ENCODE results near the gene CD74. TPM values are rescaled to one million over a fixed set of nuclear protein-coding genes. Genes with fewer than 3 reads are reported as not detected.

Gene CD74
- total and polyA plus RNA-seq, 12 donors, result 120 to 2,270 (median 299) TPM

DNA sequence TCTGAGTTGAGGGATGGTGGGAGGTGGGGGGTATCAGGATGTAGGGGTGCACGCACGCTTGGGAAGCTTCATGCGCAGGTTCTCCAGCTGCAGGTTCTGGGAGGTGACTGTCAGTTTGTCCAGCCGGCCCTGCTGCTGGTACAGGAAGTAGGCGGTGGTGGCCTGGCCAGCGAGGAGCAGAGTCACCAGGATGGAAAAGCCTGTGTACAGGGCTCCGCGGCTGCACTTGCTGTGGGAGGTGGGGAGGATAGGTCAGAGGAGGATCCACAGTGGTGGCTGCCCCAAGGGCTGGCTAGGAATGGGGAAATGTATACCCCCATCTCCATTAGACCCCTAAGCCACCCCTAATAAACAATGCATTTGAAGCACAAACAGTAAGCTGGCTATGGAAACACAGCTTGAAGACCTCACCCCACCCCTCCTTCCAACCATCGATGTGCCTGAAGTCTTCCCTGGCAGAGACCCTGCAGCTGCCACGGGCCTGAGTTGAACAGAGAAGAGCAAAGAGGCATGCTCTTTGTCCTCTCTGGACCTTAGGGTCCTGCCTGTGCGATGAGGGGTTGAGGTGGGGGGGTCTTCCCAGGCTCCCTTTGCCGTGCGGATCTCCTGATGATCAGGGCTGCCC is 5.5 kb downstream of the CD74 start:
- 72 to 78% methylated on average over 13 of the region's 13 CpGs for WGBS, 2 donors
- Histone ChIP-seq H3K27ac (peak overlapping the region in 6 of 10 donors; percentile 34 to 97 (median 70)), H3K4me3 (peak overlapping the region in 2 of 10 donors; percentile 61), H3K9me3 (no peaks in the 10 kb centered on the region), H3K4me1 (peaks cover 3 to 66% (median 30%) of the 10 kb centered on the region in 9 donors), H3K36me3 (peaks cover 0 to 74% (median 11%) of the 10 kb centered on the region in 9 donors), H3K27me3 (no peaks in the 10 kb centered on the region)
- no peak for DNase-seq
- TF ChIP-seq, protein P1, sequence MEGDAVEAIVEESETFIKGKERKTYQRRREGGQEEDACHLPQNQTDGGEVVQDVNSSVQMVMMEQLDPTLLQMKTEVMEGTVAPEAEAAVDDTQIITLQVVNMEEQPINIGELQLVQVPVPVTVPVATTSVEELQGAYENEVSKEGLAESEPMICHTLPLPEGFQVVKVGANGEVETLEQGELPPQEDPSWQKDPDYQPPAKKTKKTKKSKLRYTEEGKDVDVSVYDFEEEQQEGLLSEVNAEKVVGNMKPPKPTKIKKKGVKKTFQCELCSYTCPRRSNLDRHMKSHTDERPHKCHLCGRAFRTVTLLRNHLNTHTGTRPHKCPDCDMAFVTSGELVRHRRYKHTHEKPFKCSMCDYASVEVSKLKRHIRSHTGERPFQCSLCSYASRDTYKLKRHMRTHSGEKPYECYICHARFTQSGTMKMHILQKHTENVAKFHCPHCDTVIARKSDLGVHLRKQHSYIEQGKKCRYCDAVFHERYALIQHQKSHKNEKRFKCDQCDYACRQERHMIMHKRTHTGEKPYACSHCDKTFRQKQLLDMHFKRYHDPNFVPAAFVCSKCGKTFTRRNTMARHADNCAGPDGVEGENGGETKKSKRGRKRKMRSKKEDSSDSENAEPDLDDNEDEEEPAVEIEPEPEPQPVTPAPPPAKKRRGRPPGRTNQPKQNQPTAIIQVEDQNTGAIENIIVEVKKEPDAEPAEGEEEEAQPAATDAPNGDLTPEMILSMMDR (IDR thresholded peaks at IDR 0.05), result no peak
- no peak for ATAC-seq
- intact Hi-C loops (cut with DNase I), result no loop called here

GRCh38 chr5:150406723-150407095 is 6.0 kb downstream of the CD74 start:
- DNase-seq (no peak), ATAC-seq (no peak)
- peaks cover 3 to 68% (median 30%) of the 10 kb centered on the region in 9 donors for H3K4me1 ChIP-seq
- intact Hi-C loops (cut with DNase I), result no loop called here
- peak overlapping the region in 1 of 10 donors; percentile 70 for H3K27ac ChIP-seq
- WGBS, 2 donors, result 77 to 82% methylated on average over 10 of the region's 10 CpGs
- TF ChIP-seq, protein P1 (IDR thresholded peaks at IDR 0.05), result no peak
- H3K36me3 ChIP-seq, result peaks cover 0 to 79% (median 11%) of the 10 kb centered on the region in 9 donors
- H3K9me3 ChIP-seq, result no peaks in the 10 kb centered on the region
- no peak overlapping the region for H3K4me3 ChIP-seq
- H3K27me3 ChIP-seq, result no peaks in the 10 kb centered on the region

DNA sequence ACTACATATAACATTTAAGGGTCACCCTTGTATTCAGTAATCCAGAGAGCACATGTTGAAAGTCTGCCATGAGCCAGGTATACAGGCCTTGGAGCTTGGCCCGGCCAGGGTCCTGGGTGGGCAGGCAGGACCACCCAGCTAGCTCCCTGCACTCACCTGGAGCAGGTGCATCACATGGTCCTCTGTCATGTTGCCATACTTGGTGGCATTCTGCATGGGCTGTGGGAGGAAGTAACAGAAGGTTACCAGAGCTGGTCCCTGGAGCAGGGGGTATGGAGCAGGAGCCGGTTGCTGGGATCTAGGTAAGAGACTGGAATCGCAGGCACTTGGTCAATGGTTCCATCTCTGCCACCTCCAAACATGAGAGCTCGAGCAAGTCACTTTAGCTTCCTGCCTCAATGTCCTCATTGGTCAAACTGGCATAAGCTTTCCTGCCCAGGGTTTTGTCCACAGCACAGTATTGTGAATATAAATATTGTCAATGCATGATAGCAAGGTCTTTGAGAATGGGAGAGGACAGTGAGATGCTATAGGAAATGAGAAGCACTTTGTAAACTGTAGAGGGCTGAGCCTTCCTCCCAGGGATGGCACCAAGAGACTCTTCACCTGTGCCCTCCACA is 6.5 kb downstream of the CD74 start:
- peaks cover 3 to 73% (median 30%) of the 10 kb centered on the region in 9 donors for H3K4me1 ChIP-seq
- DNase-seq, result no peak
- TF ChIP-seq, protein P1 (IDR thresholded peaks at IDR 0.05), result no peak

DNA sequence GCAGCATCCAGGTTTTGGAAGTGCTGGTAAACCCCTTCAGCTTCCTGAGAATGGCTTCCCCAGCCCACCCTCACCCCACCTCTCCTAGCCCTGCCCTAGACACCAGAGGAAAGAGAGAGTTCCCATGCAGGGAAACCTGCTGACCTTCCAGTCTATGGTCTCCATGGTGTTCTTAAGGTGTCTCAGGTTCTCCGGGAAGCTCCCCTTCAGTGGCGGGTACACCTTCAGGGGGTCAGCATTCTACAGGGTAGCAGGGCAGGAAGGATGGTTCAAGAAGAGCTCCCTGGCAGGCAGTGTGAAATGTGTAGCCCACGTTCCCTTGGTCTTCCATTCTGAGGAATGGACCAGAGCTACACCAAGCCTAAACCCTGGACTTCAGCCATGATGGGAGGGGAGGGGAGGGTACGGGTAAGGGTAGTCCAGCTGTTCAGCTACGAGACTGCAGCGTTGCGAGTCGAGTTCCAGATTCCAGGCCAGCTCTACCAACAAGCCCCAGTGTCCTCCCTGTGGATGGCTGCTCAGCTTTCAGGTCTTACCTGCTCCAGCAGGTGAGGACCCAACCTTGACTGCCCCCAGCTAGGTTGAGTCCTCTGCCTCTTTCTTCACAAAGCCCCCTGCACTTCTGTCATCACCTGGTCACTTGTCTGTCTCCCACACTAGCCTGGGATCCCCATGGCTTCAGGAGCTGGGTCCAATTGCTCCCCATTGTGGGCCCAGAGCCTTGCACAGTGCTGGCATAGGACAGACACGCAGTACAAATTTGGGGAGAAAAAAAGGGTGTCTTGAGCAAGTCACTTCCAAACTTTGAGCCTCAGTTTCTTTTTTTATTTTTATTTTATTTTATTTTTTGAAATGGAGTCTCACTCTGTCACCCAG is 7.5 kb downstream of the CD74 start:
- Histone ChIP-seq H3K27me3 (no peaks in the 10 kb centered on the region), H3K4me3 (no peak overlapping the region), H3K9me3 (no peaks in the 10 kb centered on the region), H3K4me1 (peaks cover 3 to 64% (median 27%) of the 10 kb centered on the region in 9 donors), H3K27ac (no peak overlapping the region), H3K36me3 (peaks cover 0 to 94% (median 18%) of the 10 kb centered on the region in 9 donors)
- intact Hi-C loops (cut with DNase I), result loop anchor here in 1 of 10 donors (5.0 kb wide), 1 partner anchor 32 kb away; no protein-coding TSS in a partner anchor
- DNase-seq, result no peak
- TF ChIP-seq, protein P1 (IDR thresholded peaks at IDR 0.05), result no peak
- no peak for ATAC-seq
- WGBS, 2 donors, result 86 to 94% methylated on average over 9 of the region's 9 CpGs

More for the DNA sequence above, 6.5 kb downstream of the CD74 start:
- Histone ChIP-seq H3K27me3 (no peaks in the 10 kb centered on the region), H3K4me3 (no peak overlapping the region), H3K9me3 (no peaks in the 10 kb centered on the region), H3K27ac (no peak overlapping the region), H3K36me3 (peaks cover 0 to 84% (median 11%) of the 10 kb centered on the region in 9 donors)
- no peak for ATAC-seq
- 90 to 93% methylated on average over 4 of the region's 4 CpGs for WGBS, 2 donors
- intact Hi-C loops (cut with DNase I), result no loop called here
